Astrocyte (in vitro differentiated cells and primary cell): Measurements from ENCODE around the gene CCDC28B. TPM values are rescaled to one million over a fixed set of nuclear protein-coding genes. Genes with fewer than 3 reads are reported as not detected.

Experiments used
- DNase-seq: peaks from one replicate; pipeline ENCODE4 v3.0.0-alpha.2; 2010; ENCODE audit warnings: low read depth
- FAIRE-seq: peaks from 2 replicates; lab custom pipeline; 2011; peaks lifted over from hg19 to GRCh38; lab: Jason Lieb, UNC
- H2AFZ ChIP-seq: 2 replicates; pipeline ENCODE4 v1.6.0; 2012; ENCODE audit warnings: low read depth, low read length, inconsistent platforms
- H3K27ac ChIP-seq: 2 replicates; pipeline ENCODE4 v1.5.1; 2011; ENCODE audit warnings: low read depth, low read length, inconsistent platforms
- H3K27me3 ChIP-seq: 2 replicates; pipeline ENCODE4 v1.6.0; 2011; ENCODE audit warnings: low read length, inconsistent platforms; ENCODE audit not compliant: insufficient read depth
- H3K36me3 ChIP-seq: 2 replicates; pipeline ENCODE4 v1.5.1; 2011; ENCODE audit warnings: low read length, inconsistent platforms; ENCODE audit not compliant: insufficient read depth
- H3K4me1 ChIP-seq: 2 replicates; pipeline ENCODE4 v1.5.1; 2011; ENCODE audit warnings: low read length, inconsistent platforms; ENCODE audit not compliant: insufficient read depth
- H3K4me2 ChIP-seq: 2 replicates; pipeline ENCODE4 v1.6.0; 2012; ENCODE audit warnings: low read length, inconsistent platforms
- H3K4me3 ChIP-seq: 2 replicates; pipeline ENCODE4 v1.5.1; 2011; ENCODE audit warnings: low read depth, mild to moderate bottlenecking, low read length, inconsistent platforms; ENCODE audit not compliant: insufficient read depth
- H3K79me2 ChIP-seq: 2 replicates; pipeline ENCODE4 v1.6.0; 2012; ENCODE audit warnings: mild to moderate bottlenecking, low read length, inconsistent platforms; ENCODE audit not compliant: insufficient read depth
- H3K9ac ChIP-seq: 2 replicates; pipeline ENCODE4 v1.6.0; 2012; ENCODE audit warnings: mild to moderate bottlenecking, low read length, inconsistent platforms
- H3K9me3 ChIP-seq: 2 replicates; pipeline ENCODE4 v1.5.1; 2012; ENCODE audit warnings: low read depth, mild to moderate bottlenecking, low read length, inconsistent platforms; ENCODE audit not compliant: insufficient read depth
- H4K20me1 ChIP-seq: 2 replicates; pipeline ENCODE4 v1.6.0; 2012; ENCODE audit warnings: low read length, inconsistent platforms; ENCODE audit not compliant: insufficient read depth
- H3K27ac Mint-ChIP-seq: one replicate; pipeline ENCODE4 v1.8.0; 2021; ENCODE audit warnings: mild to moderate bottlenecking, mixed read lengths; ENCODE audit not compliant: unreplicated experiment
- H3K27me3 Mint-ChIP-seq: one replicate; pipeline ENCODE4 v1.8.0; 2021; ENCODE audit warnings: low read depth, mixed read lengths; ENCODE audit not compliant: unreplicated experiment
- H3K36me3 Mint-ChIP-seq: one replicate; pipeline ENCODE4 v1.8.0; 2021; ENCODE audit warnings: low read depth, mixed read lengths; ENCODE audit not compliant: unreplicated experiment
- H3K4me1 Mint-ChIP-seq: one replicate; pipeline ENCODE4 v1.8.0; 2021; ENCODE audit warnings: low read depth, mixed read lengths; ENCODE audit not compliant: unreplicated experiment
- H3K4me3 Mint-ChIP-seq: one replicate; pipeline ENCODE4 v1.8.0; 2021; ENCODE audit warnings: mild to moderate bottlenecking, moderate library complexity, mixed read lengths; ENCODE audit not compliant: unreplicated experiment
- H3K9me3 Mint-ChIP-seq: one replicate; pipeline ENCODE4 v1.8.0; 2021; ENCODE audit warnings: mild to moderate bottlenecking, mixed read lengths; ENCODE audit not compliant: unreplicated experiment
- EZH2 ChIP-seq: IDR thresholded peaks from 2 replicates; pipeline ENCODE4 v1.6.1; 2012; ENCODE audit warnings: mild to moderate bottlenecking, low read length, inconsistent platforms; ENCODE audit not compliant: insufficient read depth
- total RNA-seq: library from RNA; stranded (reverse); gene quantifications from 2 replicates; pipeline ENCODE4 v1.2.1, GENCODE V29; 2021
- TF ChIP-seq, protein P1 (sequence below): IDR thresholded peaks from 2 replicates; pipeline ENCODE4 v1.5.1; 2011; ENCODE audit warnings: low read depth, mild to moderate bottlenecking, inconsistent platforms, low read length, moderate library complexity; ENCODE audit not compliant: insufficient read depth

Gene CCDC28B
- total RNA-seq, 1 donor from 2014 or later = 16.0 TPM

DNA sequence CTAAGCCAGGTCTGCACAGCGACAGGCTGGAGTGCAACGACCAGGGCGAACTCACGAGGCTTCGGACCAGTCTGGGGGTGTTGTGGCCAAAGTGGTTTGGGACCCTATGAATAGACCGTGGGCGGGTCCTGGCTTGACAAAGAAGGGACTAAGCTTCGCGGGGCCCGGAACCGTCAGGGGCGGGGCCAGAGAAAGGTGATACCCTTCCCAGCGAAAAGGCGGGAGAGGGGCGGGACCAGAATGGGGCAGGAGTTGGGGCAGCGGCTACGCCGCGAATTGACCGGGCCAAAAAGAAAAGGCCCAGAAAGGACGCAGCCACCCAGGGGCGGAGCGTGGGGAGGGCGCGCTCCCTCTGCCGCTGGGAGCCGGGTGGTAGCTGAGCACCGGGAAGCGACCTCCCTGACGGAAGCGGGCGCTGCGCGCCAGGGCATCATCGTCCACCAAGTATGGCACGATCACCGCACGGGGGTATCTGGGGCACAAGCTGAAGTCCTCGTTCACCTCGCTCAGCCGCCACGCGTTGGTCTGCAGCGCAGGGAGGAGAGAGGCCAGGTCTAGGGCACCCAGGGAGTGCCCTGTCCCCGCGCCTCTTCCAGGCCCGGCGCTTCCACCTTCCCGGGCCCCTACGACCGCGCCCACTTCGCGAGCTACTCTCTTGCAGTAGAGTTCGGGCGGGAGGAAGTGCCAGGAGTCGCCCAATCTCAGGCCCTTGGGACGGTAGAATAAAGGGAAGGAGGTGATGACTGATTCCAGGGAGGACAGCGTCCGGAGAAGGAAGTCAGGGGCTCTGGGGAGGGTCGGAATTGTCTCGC, 40.0 kb downstream of the CCDC28B start:
- H4K20me1 ChIP-seq = no peaks in the 10 kb centered on the region
- peak overlapping the region; percentile 91 for H2AFZ ChIP-seq
- H3K27ac Mint-ChIP-seq = peak overlapping the region; percentile 12
- peaks cover 2% of the 10 kb centered on the region for H3K36me3 Mint-ChIP-seq
- peak; percentile 27 for DNase-seq
- no peaks in the 10 kb centered on the region for H3K27me3 ChIP-seq
- H3K27ac ChIP-seq = peak overlapping the region; percentile 6
- no peaks in the 10 kb centered on the region for H3K27me3 Mint-ChIP-seq
- no peaks in the 10 kb centered on the region for H3K9me3 ChIP-seq
- H3K4me1 Mint-ChIP-seq = peaks cover 7% of the 10 kb centered on the region
- peak overlapping the region; percentile 90 for H3K4me3 Mint-ChIP-seq
- H3K4me3 ChIP-seq = peak overlapping the region; percentile 56
- H3K9ac ChIP-seq = peak overlapping the region; percentile 76
- H3K36me3 ChIP-seq = no peaks in the 10 kb centered on the region
- H3K9me3 Mint-ChIP-seq = no peaks in the 10 kb centered on the region
- no peak for FAIRE-seq
- TF ChIP-seq, protein P1, sequence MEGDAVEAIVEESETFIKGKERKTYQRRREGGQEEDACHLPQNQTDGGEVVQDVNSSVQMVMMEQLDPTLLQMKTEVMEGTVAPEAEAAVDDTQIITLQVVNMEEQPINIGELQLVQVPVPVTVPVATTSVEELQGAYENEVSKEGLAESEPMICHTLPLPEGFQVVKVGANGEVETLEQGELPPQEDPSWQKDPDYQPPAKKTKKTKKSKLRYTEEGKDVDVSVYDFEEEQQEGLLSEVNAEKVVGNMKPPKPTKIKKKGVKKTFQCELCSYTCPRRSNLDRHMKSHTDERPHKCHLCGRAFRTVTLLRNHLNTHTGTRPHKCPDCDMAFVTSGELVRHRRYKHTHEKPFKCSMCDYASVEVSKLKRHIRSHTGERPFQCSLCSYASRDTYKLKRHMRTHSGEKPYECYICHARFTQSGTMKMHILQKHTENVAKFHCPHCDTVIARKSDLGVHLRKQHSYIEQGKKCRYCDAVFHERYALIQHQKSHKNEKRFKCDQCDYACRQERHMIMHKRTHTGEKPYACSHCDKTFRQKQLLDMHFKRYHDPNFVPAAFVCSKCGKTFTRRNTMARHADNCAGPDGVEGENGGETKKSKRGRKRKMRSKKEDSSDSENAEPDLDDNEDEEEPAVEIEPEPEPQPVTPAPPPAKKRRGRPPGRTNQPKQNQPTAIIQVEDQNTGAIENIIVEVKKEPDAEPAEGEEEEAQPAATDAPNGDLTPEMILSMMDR = no peak
- TF ChIP-seq EZH2 = peak; percentile 36
- peaks cover 27% of the 10 kb centered on the region for H3K4me1 ChIP-seq
- H3K4me2 ChIP-seq = peak overlapping the region; percentile 87
- H3K79me2 ChIP-seq = no peaks in the 10 kb centered on the region

DNA sequence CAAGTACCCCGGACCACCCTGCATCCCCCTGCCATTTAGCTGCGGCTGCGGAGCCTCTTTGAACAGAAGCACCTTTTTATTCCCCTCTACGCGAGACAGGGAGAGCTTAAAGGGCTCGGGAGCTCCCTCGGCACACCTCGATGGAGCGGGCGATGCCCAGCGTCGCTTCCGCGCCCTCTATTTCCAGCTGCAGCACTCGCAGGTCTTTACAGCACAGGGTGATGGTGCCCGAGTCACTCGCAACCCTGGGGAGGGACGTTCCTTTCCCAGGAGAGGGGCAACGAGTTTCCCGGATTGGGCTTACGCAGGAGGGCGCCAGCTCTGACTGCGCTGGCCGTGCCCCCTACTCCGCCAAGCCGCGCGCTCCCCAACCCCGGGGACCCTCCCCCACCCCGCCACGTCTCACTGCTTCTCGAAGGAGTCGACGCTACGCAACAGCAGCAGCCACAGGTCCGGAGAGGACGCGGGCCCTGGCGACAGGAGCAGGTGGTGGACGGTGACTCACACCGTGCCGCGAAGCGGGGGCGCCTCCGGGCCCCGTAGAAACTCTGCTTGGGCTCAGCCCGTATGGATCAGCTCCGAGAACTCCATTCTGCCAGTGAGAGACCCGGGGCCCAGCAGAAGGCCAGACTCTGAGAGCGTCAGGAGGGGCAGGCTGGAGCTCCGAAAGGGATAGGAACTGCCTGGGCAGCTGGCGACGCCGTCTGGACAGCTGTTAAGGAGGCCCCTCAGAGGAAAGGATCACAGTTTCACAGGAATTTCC, 40.8 kb downstream of the CCDC28B start:
- peak overlapping the region; percentile 89 for H3K27ac Mint-ChIP-seq

More for the DNA sequence above, 40.8 kb downstream of the CCDC28B start:
- no peaks in the 10 kb centered on the region for H3K27me3 ChIP-seq
- Mint-ChIP-seq H3K4me1 (peaks cover under 1% of the 10 kb centered on the region), H3K27me3 (no peaks in the 10 kb centered on the region), H3K9me3 (no peaks in the 10 kb centered on the region), H3K36me3 (no peaks in the 10 kb centered on the region), H3K4me3 (peak overlapping the region; percentile 90)
- DNase-seq (peak; percentile 50), FAIRE-seq (no peak)
- peak overlapping the region; percentile 87 for H3K4me2 ChIP-seq
- no peaks in the 10 kb centered on the region for H4K20me1 ChIP-seq
- H2AFZ ChIP-seq = peak overlapping the region; percentile 91
- H3K4me1 ChIP-seq = peaks cover 21% of the 10 kb centered on the region
- H3K36me3 ChIP-seq = no peaks in the 10 kb centered on the region
- TF ChIP-seq, protein P1 = no peak
- TF ChIP-seq EZH2 = no peak
- H3K79me2 ChIP-seq = no peaks in the 10 kb centered on the region
- H3K4me3 ChIP-seq = peak overlapping the region; percentile 56
- peak overlapping the region; percentile 6 for H3K27ac ChIP-seq
- H3K9ac ChIP-seq = peak overlapping the region; percentile 76
- no peaks in the 10 kb centered on the region for H3K9me3 ChIP-seq
